Peyer's patch (tissue), 4 donors: Measurements from ENCODE around the gene FAM200A.

Experiments used
- POLR2A ChIP-seq, 2 donors: fragments of 450-650 bp; IDR thresholded peaks; one replicate each; pipeline ENCODE4 v1.5.1; 2017; ENCODE audit warnings: antibody characterized with exemption in 2 of 2, mild to moderate bottlenecking in 2 of 2, moderate library complexity in 2 of 2
- TF ChIP-seq, protein P1 (sequence below), 6 experiments: fragments of 450-650 bp in 4 of 6; fragments of 200-600 bp in 2 of 6; sonication (generic) in 1 of 6; IDR thresholded peaks; one replicate each; pipeline ENCODE4 v1.5.1; 2017 to 2019; ENCODE audit warnings: antibody characterized with exemption in 6 of 6, mild to moderate bottlenecking in 3 of 6, moderate library complexity in 1 of 6

- TF ChIP-seq, protein P1, sequence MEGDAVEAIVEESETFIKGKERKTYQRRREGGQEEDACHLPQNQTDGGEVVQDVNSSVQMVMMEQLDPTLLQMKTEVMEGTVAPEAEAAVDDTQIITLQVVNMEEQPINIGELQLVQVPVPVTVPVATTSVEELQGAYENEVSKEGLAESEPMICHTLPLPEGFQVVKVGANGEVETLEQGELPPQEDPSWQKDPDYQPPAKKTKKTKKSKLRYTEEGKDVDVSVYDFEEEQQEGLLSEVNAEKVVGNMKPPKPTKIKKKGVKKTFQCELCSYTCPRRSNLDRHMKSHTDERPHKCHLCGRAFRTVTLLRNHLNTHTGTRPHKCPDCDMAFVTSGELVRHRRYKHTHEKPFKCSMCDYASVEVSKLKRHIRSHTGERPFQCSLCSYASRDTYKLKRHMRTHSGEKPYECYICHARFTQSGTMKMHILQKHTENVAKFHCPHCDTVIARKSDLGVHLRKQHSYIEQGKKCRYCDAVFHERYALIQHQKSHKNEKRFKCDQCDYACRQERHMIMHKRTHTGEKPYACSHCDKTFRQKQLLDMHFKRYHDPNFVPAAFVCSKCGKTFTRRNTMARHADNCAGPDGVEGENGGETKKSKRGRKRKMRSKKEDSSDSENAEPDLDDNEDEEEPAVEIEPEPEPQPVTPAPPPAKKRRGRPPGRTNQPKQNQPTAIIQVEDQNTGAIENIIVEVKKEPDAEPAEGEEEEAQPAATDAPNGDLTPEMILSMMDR (IDR thresholded peaks at IDR 0.05) = no peak
- no peak for TF ChIP-seq POLR2A (IDR thresholded peaks at IDR 0.05)
These were observed 8.7 kb downstream of the FAM200A start for GRCh38 chr7:99543081-99543671.
